GM18909 (cell line): Measurements from ENCODE around the gene ATP4B.

Experiments
- ATAC-seq: cut with Tn5 transposase; IDR thresholded peaks from one replicate; pipeline ENCODE4 v1.9.1; 2021; ENCODE audit warnings: mild to moderate bottlenecking; ENCODE audit not compliant: unreplicated experiment, poor library complexity

The ATP4B gene

DNA sequence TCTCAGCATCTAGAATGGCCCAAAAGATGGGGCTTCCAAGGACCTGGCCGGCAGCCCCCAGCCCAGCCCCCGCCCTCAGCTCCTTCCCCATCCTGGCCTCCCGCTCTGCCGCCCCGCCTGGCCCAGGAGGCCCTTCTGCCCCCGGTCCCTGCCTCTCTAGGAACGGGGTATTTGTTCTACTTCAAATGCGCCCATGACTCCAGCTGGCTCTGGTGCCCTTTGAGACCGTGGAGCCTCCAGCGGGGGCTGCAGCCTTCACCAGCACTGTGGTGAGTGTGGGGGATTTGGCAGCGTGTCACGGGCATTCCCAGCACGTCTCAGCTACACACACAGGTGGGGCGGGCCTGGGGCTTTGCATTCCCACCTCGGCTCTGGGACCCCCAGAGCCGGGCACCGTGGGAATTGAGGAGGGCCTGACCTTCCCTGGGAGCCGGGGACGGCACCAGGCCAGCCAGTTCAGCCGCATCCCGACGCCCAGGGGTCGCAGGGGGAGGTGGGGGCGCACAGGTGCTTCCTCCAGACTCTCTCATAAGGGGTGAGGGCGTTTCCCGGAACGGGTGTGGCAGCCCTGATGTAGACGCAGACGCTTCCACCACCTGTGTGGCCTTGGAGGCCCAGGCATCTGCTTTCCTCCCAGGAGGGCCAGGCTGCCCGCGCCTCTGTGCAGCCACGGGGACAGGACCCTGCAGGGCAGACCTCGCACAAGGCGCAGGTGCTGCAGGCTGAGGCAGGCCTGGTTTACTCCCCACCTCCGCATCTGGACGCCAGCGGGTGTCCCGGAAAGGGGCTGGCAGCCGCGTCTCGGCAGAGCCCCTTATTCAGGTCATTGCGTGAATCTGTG lies 947 bp downstream of the ATP4B start:
- ATAC-seq, result no peak

DNA sequence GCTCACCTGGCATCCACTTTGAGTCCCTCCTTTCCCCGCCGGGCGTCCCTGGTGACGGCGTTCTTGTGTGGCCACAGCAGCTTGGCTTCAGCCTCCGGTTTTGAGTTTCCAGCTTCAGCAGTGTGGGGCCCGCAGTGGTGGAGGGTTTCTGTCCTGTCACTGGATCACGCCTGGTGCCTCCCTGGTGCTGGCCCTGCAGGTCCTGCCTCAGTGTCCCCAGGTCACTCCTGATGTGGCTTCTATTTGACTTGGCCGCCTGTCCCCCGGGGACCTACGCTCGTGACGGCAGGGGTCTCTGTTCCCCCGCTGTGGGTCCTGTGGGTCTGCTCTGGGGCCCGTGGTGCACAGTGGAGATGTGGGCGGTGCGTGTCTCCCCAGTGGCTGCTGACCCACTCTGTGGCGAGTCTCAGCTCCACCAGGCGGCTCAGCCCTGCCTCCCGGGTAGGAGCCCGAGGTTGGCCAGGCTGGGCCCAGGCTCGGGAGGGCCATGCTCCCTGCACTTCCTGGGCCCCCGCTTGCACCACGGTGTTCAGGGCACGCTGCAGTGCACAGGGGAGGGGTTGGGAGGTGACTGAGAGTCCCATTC lies 1.9 kb downstream of the ATP4B start:
- ATAC-seq, result no peak

DNA sequence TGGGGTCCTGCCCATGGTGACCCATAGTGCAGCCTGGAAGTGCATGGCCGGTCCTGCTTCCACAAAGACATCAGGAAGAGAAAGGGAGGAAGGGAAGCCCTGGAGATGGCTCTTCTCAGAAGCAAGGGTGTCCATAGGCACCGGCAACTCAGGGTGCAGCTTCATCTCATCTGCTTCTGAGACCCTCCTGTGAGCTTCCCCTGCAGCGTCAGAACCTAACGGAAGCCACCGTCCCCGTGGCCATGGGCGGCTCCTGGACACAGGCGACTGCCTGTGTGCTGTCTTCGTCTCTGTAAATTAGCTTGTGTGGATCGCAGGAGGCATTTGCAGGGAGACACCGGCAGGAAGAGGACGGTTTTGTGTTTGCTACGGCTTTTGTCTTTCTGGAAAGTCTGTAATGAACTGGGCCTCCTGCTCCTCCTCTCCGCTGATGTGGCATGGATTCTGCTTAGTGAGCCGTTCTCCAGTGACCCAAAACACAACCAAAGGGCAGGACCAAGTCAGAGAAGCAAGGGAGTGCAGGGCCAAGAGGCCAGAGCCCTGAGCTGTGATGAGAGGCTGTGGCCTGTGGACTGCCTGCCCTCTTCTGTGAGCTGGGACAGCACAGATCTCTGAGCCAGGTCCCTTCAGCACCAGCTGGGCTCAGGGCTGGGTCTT lies 2.5 kb downstream of the ATP4B start:
- ATAC-seq, result no peak

DNA sequence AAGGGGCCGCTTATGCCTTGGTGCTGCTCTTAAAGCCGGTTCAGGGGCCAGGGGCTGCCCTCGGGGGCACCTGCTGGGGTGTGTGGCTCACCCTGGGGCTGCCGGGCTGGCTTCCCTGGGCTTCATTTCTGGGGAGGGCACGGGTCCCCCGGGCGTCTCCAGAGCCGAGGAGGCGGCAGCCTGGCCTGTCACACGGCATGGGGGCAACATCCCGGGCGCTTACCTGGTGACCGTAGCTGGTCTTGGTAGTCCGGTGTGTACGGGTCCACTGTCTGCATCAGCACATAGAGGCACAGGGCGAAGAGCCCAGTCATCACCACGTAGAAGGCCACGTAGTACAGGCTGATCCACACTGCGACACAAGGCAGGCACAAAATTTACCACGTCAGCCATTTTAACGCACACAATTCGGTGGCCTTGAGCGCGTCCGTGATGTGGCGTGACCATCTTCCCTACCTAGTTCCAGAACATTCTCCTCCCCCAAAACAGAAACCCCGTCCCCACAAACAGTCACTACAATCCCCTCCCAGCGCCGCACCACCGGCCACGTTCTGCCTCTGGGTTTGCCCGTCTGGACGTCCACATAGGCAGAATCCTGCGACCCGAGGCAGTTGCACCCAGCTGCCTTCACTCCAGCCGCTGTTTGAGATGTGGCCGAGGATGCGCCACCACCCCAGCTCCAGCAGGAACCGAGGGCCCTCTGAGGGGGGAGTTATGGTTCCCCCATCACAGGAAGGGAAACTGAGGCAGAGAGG lies 3.2 kb downstream of the ATP4B start:
- ATAC-seq, result no peak

DNA sequence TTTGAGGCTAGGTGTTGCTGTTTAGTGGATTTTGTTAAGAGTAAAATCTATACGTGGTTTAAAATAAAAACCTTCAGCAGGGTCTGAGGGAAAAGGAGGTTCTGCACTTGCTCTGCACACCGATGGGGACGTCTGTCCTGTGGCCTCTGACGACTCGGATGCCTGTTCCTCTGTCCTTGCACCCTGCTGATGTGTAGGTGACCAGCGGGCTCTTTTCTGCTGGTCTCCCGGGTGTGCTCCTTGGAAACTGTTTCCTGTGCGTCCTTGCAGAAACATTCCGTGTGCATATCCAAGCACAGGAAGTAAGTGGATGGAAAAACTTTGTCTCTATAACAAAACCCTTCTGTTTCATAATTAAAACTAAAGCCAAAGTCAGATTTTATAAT lies 3.8 kb downstream of the ATP4B start:
- ATAC-seq, result no peak

DNA sequence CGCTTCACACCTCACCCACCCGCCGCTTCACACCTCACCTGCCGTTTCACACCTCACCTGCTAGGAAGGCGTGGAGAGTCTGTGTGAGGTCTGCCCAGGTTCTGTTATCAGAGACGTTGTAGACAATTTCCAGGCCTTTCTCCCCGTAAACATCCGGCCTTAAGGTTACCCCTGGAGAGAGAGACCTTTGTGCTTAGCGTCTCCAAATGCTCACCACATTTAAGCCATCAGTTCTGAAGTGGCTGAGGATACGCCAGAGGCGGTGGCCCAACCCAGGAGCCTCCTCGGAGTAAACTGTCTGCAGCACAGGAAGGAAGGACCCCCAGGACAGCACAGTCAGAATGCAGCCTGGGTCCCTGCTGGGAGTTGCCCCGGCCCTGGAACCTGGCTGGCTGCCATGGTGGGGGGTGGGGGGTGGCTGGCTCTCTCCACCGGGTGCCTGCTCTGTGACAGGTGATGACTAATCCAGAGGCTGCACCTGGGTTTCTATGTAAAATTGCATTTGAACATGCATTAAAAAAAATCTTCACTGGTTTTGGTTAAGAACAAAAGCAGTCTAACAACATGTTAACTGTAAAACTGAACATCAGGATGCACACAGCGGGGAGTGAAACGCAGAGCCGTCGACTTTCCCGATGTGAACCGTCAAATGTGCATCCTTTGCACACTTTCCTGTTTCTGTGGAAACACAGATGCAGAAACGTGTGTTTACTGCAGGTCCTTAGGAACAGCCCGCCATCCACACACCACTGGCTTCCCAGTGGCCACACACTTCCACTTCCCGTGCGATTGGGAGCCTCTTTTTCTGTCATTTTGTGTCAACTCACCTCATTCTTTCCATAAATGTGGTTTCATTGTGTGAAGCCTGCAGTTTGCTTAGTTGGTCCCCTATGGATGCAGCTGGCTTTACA lies 4.5 kb downstream of the ATP4B start:
- no peak for ATAC-seq

DNA sequence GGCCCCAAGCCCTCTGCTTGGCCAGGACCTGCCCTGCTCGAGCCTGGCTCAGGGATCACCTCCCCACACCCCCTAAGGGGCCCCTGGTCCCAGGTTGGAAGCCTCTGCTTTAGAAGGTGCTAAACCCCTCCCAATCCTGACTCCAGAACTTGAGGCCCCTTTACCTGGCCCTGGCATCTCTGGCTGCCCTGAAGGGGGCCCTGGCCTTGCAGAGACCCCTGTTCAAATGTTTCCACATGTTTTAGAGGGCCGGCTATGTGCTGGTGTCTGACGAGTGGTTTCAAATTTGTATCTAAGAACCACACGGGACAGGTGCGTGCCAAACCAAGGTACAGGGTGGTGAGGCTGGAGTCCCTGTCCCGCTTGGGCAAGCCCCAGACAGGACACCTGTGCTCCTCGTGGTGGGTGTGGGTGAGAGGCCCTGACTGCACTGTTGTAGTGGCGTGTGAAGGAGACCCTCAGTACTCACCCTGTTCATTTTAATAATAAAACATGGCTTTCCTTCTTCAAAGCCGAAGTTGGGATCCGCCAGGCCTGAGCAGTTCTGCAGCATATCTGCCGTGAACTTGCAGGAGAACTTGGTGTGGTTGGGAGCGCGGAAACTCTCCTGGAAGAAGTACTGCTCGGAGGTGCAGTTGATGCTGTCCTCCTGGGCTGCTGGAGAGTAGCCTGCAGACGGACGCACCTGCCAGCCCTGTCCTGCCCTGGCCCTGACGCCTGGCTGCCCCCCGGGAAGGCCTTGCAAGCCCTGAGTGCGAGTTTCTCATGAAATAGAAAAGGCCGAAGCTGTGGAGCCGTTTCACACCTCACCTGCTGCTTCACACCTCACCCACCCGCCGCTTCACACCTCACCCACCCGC lies 5.4 kb downstream of the ATP4B start:
- no peak for ATAC-seq

DNA sequence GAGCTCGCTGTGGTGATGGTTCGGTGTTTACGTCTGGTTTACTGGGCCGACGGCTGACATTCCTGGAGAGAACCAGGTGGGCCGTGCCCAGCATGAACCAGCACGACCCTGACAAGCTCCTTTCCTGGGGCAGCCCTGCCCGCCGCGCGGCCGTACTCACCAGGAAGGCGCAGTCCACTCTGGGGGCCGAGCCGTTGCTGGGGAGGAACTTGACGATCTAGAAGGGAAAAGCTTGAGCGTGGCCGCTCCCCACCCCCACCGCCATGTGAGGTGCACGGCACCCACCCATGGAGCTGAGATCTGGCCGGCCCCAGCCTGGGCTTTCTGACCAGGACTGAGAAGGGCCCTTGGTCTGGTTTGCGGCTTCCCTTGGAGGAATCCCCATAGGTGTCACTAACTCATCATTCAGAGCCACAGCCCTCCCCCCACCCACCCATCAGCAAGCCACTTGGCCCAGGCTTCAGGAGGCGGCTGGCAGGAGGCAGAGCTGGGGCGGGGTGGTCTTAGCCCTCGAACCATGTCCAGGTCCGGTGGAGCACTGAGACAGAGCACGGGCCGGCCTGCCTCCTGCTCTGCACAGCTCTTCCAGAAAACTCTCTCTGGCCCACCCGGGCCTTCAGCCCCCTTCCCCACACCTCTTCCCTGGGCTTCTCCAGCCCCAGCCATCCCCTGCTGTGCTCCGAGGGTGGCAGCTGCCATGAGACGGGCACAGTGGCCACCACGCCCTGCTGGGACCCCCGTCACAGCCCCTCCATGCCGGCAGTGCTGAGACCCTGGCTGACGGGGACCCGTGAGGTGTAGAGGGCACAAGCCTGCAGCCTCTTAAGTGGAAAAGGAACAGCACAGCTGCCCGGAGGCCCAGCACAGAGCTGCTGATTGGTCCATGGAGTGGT lies 6.2 kb downstream of the ATP4B start:
- ATAC-seq, result no peak

DNA sequence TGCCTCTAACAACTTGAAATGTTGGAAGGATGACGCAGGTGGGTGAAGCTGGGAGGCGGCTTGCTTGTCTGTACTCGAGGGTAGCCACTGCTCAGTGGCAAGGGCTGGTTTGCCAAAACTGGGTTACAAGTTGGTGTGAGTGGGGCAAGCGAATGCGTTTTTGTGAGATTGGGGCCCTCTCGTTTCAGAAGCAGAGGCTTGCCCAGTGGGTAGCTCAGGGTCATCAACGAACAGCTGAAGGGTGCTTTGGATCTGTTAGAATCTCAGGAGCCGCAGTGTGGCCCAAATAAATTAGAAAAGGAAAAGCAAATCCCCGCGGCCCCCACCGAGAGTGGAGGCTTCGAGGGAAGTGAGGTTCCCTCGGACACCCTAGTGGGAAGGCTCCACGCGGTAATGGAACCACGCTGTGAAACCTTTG lies 7.3 kb downstream of the ATP4B start:
- no peak for ATAC-seq

DNA sequence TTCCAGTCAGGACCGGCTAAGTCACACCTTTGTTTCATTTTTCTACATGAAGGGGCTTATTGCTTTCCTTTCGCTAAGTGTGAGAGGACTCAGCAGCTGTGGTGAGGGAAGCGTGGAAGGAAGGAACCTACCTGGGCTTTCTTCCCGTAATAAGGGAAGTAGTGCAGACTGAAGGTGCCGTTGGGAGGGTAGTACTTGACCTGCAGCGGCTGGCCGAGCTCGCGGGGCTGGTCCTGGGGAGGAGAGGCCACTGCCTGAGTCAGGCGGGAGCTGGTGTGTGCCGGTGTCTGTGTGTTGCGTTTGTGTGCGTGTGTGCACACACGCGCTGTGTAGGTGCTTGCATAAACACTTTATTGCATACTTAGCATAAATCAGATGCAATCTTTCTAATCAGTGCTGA lies 7.7 kb downstream of the ATP4B start:
- no peak for ATAC-seq

DNA sequence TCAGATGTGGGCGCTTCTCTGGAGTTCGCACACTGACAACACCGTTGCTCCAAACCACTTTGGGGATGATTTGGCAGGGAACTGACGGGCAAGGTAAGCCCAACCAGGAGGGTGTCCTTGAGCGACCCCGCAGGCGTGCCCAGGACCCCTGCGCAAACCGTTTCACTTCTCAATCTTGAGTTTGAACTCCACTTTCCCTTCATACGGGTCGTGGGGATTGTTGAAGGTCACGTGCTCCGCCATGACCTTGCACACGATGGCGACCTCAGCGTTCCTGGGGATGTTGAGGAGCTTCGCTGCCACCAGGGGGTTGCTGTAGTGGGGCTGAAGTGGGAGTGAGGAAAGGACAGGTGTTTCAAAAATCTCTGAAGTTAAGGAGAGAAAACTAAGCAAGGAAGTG lies 8.8 kb downstream of the ATP4B start:
- no peak for ATAC-seq

DNA sequence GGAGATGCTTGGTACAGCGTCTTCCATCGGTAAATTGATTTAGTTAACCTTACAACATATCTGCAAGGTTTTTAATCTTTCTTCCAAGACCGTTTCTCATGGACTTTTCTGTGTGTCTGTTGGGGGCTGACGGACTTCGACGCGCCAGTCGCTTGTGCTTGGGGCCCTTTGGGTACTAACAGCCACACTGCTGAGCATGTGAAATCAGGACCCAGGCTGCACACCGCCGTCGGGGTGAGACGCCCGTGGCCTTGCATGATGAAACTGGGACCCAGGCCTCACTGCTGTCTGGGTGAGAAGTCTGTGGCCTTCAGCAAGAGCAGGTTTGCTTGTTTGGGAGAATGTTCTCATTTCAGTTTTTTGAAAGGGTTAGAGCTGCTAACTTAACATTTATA lies 9.8 kb downstream of the ATP4B start:
- no peak for ATAC-seq

DNA sequence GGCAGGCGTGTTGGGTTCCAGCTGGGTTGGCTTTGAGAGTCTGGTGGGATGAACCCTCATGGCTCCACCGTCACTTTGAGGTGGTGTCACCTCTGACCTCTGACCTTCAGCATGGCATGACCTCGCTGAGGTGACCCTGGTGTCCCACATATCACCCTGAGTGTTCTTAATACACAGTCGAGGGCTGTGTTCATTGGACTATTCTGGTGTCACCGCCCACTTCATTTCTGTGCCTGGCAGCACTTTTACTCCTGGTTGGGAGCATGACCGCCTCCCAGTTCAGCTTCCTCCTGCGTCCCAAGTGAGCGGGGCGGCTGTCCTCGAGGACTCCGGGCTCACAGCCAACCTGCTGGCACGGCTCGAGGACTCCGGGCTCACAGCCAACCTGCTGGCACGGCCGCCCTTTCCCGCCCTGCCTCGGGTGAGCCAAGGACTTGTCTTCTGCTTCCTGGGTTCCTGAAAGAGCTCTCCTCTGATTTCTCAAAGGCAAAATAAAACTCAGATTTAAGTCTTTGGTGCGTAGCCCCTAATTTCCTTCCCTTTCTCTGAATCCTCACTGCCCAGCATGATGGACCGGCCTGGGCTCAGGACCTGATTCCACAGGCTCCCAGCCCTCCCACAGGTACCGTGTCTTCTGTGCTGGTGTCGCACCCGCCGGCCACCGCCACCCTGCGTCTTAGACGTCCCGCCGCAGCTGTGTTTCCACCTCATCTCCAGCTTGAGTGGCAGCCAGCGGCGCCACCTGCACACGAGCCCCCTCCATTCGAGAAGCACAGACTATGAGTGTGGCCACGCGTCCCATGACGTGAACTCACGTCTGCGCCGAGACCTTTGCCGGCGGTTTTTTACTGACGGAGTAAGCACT lies 10.4 kb downstream of the ATP4B start:
- ATAC-seq, result no peak

DNA sequence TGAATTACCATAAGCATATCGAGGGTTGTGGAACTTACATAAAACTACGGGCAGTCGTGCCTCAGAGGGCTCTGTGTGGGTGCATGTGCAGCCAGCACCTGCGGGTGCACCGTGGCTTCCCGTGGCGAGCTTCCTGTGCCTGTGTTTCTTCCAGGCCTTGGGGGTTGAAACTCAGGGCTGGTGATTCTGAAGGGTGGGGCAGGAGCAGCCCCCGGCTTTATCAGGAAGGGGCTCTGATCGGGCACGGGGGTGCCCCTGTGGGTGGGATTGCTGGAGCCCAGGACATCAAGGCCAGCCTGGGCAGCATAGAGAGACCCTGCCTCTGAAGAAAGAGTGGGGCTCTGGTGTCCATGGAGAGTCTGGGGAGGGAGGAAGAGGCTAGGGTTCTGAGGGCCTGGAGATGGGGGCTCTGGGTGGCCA lies 11.1 kb downstream of the ATP4B start:
- ATAC-seq, result no peak

DNA sequence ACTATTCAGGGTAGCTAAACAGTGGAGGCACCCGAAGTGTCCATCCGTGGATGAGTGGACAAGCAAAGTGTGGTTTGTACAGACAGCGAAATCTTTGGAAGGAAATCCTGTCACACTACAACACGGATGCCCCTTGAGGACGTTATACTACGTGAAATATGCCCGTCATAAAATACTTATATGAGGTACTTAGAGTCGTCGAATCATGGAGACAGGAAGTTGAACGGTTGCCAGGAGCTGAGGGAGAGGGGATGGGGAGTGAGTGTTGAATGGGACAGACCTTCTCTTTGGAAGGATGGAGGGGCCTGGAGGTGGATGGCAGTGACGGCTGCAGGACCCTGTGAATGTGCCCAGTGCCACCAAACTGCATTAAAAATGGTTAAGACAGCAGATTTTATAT lies 11.6 kb downstream of the ATP4B start:
- ATAC-seq, result no peak

DNA sequence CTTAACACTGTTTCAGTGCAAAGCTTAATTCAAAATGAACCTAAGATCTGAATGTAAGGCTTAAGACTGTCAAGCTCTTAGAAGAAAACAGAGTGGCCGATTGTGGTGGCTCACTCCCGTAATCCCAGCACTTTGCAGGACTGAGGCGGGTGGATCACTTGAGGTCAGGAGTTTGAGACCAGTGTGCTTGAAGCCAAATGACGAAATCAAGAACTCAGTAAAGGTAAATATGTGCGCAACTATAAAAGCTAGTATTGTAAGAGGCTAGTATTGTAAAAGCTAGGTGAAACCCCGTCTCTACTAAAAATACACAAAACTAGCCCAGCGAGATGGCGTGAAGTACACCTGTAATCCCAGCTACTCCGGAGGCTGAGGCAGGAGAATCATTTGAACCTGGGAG lies 12.7 kb downstream of the ATP4B start:
- no peak for ATAC-seq

DNA sequence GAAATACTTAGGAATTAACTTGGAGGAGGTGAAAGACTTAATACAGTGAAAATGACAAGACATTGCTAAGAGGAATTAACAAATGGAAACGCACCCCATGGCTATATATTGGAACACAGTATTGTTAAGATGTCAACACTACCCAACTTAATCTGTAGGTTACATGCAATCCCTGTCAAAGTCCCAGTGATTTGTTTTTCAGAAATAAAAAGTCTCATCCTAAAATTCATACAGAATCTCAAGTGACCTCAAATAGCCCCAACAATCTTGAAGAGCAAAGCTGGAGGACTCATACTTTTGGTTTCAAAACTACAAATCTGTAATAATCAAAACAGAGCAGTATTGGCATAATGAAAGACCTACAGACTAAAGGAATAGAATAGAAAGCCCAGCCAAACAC lies 13.2 kb downstream of the ATP4B start:
- no peak for ATAC-seq
